Hepatocyte (in vitro differentiated cells): ENCODE results near the gene MLH3.
A peak's percentile ranks its signal among the peaks of the same experiment; 100 is the strongest.

Experiments used
- EZH2 ChIP-seq: fragments of 200-600 bp; sonication (generic); IDR thresholded peaks from 2 replicates; pipeline ENCODE4 v1.6.1; 2016; ENCODE audit warnings: antibody characterized with exemption, mild to moderate bottlenecking, borderline replicate concordance
- EZH2phosphoT487 ChIP-seq: fragments of 200-600 bp; sonication (generic); IDR thresholded peaks from one replicate; pipeline ENCODE4 v1.6.1; 2018; ENCODE audit warnings: antibody characterized with exemption, mild to moderate bottlenecking, low read depth, moderate library complexity; ENCODE audit not compliant: unreplicated experiment, severe bottlenecking
- TF ChIP-seq, protein P1 (sequence below): fragments of 200-600 bp; sonication (generic); IDR thresholded peaks from 2 replicates; pipeline ENCODE4 v1.5.1; 2016; ENCODE audit warnings: antibody characterized with exemption, mild to moderate bottlenecking; ENCODE audit not compliant: poor library complexity

DNA sequence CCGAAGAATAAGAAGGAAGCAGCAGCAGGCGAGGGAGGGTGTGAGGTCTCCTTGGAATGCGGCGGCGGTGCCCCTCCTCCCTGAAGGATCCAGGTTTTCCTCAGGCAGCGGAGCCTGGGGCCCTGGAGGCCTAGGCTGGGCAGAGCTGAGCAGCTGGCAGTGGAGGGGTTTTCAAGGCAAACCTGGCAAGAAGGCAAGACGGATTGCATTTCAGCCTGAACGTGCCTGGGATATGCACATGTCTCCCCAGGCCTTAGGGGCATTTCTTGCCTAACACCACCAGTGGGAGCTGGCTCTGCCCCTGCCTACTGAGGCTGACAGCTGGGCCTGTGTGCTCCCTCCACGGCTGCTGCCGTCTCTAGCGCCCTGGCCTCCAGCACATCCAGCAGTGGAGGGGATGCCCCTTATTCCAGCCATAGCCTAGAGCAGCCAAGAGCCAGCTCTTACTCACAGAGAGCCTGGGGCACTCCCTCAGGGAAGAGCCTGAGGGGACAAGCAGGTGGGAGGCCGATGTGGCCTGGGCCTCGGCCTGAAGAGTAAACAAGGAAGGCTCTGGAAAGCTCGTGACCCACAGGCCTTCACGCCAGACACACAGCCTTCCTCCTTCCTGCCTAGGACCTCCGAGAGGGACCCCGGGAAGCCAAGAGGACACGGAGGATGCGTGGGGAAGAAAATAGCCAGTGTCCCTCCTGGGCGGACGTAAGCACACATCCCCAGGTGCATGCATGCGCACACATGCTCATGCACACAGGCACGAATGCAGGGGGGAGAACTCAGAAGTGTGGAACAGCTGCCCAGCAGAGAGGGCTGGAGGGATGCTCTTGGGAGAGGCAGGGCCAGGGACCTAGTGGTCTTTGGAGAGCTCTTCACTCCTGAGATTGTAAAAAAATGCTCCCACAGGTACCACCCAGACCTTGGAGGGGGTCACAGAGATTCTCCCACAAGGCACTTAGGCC, 71.5 kb downstream of the MLH3 start:
- TF ChIP-seq, protein P1, sequence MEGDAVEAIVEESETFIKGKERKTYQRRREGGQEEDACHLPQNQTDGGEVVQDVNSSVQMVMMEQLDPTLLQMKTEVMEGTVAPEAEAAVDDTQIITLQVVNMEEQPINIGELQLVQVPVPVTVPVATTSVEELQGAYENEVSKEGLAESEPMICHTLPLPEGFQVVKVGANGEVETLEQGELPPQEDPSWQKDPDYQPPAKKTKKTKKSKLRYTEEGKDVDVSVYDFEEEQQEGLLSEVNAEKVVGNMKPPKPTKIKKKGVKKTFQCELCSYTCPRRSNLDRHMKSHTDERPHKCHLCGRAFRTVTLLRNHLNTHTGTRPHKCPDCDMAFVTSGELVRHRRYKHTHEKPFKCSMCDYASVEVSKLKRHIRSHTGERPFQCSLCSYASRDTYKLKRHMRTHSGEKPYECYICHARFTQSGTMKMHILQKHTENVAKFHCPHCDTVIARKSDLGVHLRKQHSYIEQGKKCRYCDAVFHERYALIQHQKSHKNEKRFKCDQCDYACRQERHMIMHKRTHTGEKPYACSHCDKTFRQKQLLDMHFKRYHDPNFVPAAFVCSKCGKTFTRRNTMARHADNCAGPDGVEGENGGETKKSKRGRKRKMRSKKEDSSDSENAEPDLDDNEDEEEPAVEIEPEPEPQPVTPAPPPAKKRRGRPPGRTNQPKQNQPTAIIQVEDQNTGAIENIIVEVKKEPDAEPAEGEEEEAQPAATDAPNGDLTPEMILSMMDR: peak; percentile 19
- TF ChIP-seq EZH2 (no peak), EZH2phosphoT487 (no peak)
